OCI-LY7 (cell line): ENCODE measurements around the gene ABI3.
"Not testable (repeated sequence)": the region's sequence is repeated elsewhere in the genome, so short reads cannot be mapped to it uniquely, and the experiment has no call there.

ENCODE experiments used
- CTCF ChIP-seq: fragments of 200-600 bp; sonication (generic); conservative IDR thresholded peaks from 2 replicates; pipeline ENCODE4 v1.5.1; 2014; ENCODE audit warnings: mild to moderate bottlenecking, antibody characterized with exemption, low read length, moderate library complexity, mixed read lengths
- EZH2phosphoT487 ChIP-seq: fragments of 200-600 bp; sonication (generic); IDR thresholded peaks from 2 replicates; pipeline ENCODE4 v1.6.1; 2018; ENCODE audit warnings: low read depth, borderline replicate concordance, mild to moderate bottlenecking, mixed run types, antibody characterized with exemption, low read length, moderate library complexity, mixed read lengths

- not testable (repeated sequence) for TF ChIP-seq CTCF, EZH2phosphoT487
Observed at GRCh38 chr17:49184522-49184921, 26.0 kb upstream of the ABI3 start.
